K562 (cell line): Measurements from ENCODE around the gene OTP. TPM values are rescaled to one million over a fixed set of nuclear protein-coding genes. Genes with fewer than 3 reads are reported as not detected.

Experiments used
- ATAC-seq: fragments of 200-7000 bp; cut with Tn5 transposase; 3 replicates; pipeline ENCODE4 v1.9.1; 2020; ENCODE audit warnings: moderate library complexity
- BruUV-seq: library from RNA; stranded (reverse); fragments of 400-500 nt; replicated peaks from 2 replicates; lab custom pipeline; 2021; lab: Mats Ljungman, UMichigan
- CTCF ChIA-PET: fragments of 300-600 bp; formaldehyde crosslinking; extraction: SDS; loops from one replicate; lab custom pipeline; 2021; ENCODE audit warnings: low intra/inter-chr PET ratio; lab: Yijun Ruan, JAX
- POLR2A ChIA-PET: fragments of 300-600, 350-650 bp; sonication (Branson Sonifier 250); formaldehyde crosslinking; extraction: SDS; loops from one replicate; lab custom pipeline; 2021; ENCODE audit warnings: antibody characterized with exemption, inconsistent platforms; lab: Yijun Ruan, JAX
- DNase-seq, 4 experiments: peaks; one replicate each; pipeline versions ENCODE4 v3.0.0 to v3.0.0-alpha.2; 2011 to 2018; ENCODE audit warnings: low spot score in 3 of 4, mixed read lengths in 3 of 4; ENCODE audit errors: extremely low read depth in 1 of 4
- FAIRE-seq: peaks from 2 replicates; lab custom pipeline; 2011; peaks lifted over from hg19 to GRCh38; lab: Jason Lieb, UNC
- H2AFZ ChIP-seq: 2 replicates; pipeline ENCODE4 v1.6.0; 2011; ENCODE audit warnings: low read depth, low read length, control low read depth, inconsistent platforms
- H3K27ac ChIP-seq: fragments of 200-600 bp; 3 replicates; pipeline ENCODE4 v1.8.0; 2011; ENCODE audit warnings: low read depth, mild to moderate bottlenecking, control low read depth, inconsistent platforms, low read length, moderate library complexity, mixed read lengths; ENCODE audit errors: extremely low read depth
- H3K27me3 ChIP-seq, 2 experiments: fragments of 300-600 bp in 1 of 2; 2 replicates in 1 of 2; 3 replicates in 1 of 2; pipeline versions ENCODE4 v1.6.0 to v1.8.0; 2011; ENCODE audit warnings: inconsistent platforms in 2 of 2, low read length in 2 of 2, mild to moderate bottlenecking in 1 of 2, mixed read lengths in 1 of 2, moderate library complexity in 1 of 2; ENCODE audit not compliant: control insufficient read depth in 2 of 2, insufficient read depth in 2 of 2
- H3K36me3 ChIP-seq: fragments of 300-600 bp; 3 replicates; pipeline ENCODE4 v1.8.0; 2011; ENCODE audit warnings: mild to moderate bottlenecking, low read length, inconsistent platforms; ENCODE audit not compliant: control insufficient read depth, insufficient read depth
- H3K4me1 ChIP-seq, 2 experiments: fragments of 200-600 bp in 1 of 2; replicated peaks in 1 of 2; 2 replicates in 1 of 2; 3 replicates in 1 of 2; pipeline versions ENCODE4 v1.5.1 to v1.8.0; 2011; ENCODE audit warnings: inconsistent platforms in 2 of 2, low read length in 2 of 2, mild to moderate bottlenecking in 1 of 2, mixed read lengths in 1 of 2, moderate library complexity in 1 of 2; ENCODE audit not compliant: control insufficient read depth in 2 of 2, insufficient read depth in 2 of 2
- H3K4me2 ChIP-seq: 2 replicates; pipeline ENCODE4 v1.6.1; 2011; ENCODE audit warnings: low read length, control low read depth, inconsistent platforms, mixed read lengths; ENCODE audit not compliant: insufficient read depth
- H3K4me3 ChIP-seq: fragments of 200-600 bp; sonication (generic), shearing (Covaris generic); 2 replicates; pipeline ENCODE4 v1.5.1; 2016; ENCODE audit warnings: control low read depth, inconsistent platforms
- H3K79me2 ChIP-seq: fragments of 200-600 bp; 3 replicates; pipeline ENCODE4 v1.8.0; 2011; ENCODE audit warnings: low read length, inconsistent platforms; ENCODE audit not compliant: control insufficient read depth, insufficient read depth
- H3K9ac ChIP-seq, 2 experiments: 2 replicates each; pipeline versions ENCODE4 v1.6.0 to v1.6.1; 2011; ENCODE audit warnings: low read depth in 2 of 2, low read length in 2 of 2, control low read depth in 1 of 2, inconsistent platforms in 1 of 2, mild to moderate bottlenecking in 1 of 2, mixed read lengths in 1 of 2; ENCODE audit not compliant: insufficient read depth in 1 of 2
- H3K9me1 ChIP-seq: one replicate; pipeline ENCODE4 v1.6.0; 2011; ENCODE audit warnings: inconsistent platforms, mild to moderate bottlenecking, low read length, moderate library complexity; ENCODE audit not compliant: control insufficient read depth, insufficient read depth
- H3K9me3 ChIP-seq: replicated peaks from 2 replicates; pipeline ENCODE4 v1.5.1; 2011; ENCODE audit warnings: low read depth, low read length, inconsistent platforms; ENCODE audit not compliant: control insufficient read depth, insufficient read depth
- H4K20me1 ChIP-seq: replicated peaks from 2 replicates; pipeline ENCODE4 v1.6.1; 2011; ENCODE audit warnings: low read length, inconsistent platforms, mixed read lengths; ENCODE audit not compliant: control insufficient read depth, insufficient read depth
- GABPA ChIP-seq: fragments of 200-800 bp; sonication (Bioruptor generic); conservative IDR thresholded peaks from 2 replicates; pipeline ENCODE4 v1.6.1; 2016; ENCODE audit warnings: low read depth, missing genetic modification characterization, missing compliant biosample characterization
- NFATC3 ChIP-seq: fragments of 450-650 bp; IDR thresholded peaks from 2 replicates; pipeline ENCODE4 v1.6.1; 2017; ENCODE audit warnings: mild to moderate bottlenecking
- NFE2L1 ChIP-seq: fragments of 450-650 bp; IDR thresholded peaks from 2 replicates; pipeline ENCODE4 v1.6.1; 2016; ENCODE audit warnings: missing genetic modification characterization, low read depth, mild to moderate bottlenecking, missing compliant biosample characterization, moderate library complexity, borderline replicate concordance
- PPARD ChIP-seq: fragments of 250-450 bp; sonication (Bioruptor Pico); IDR thresholded peaks from 2 replicates; pipeline ENCODE4 v1.8.0; 2022; ENCODE audit warnings: inconsistent platforms, mild to moderate bottlenecking, moderate library complexity
- TBL1XR1 ChIP-seq, 2 experiments: IDR thresholded peaks; 2 replicates each; pipeline ENCODE4 v1.6.1; 2012; ENCODE audit warnings: improper control_type of control experiment in 2 of 2, low read length in 2 of 2, mild to moderate bottlenecking in 1 of 2
- ZNF639 ChIP-seq, 2 experiments: fragments of 200-800 bp in 1 of 2; sonication (Bioruptor generic) in 1 of 2; sonication (generic) in 1 of 2; formaldehyde crosslinking in 1 of 2; IDR thresholded peaks in 1 of 2; conservative IDR thresholded peaks in 1 of 2; 2 replicates each; pipeline versions ENCODE4 v1.5.0 to v1.6.1; 2016 to 2020; ENCODE audit warnings: missing compliant biosample characterization in 1 of 2, missing genetic modification characterization in 1 of 2, missing genetic modification reagents in 1 of 2
- ZZZ3 ChIP-seq: fragments of 450-650 bp; IDR thresholded peaks from 2 replicates; pipeline ENCODE4 v1.6.1; 2016; ENCODE audit warnings: antibody characterized with exemption, mild to moderate bottlenecking, moderate library complexity
- WGBS: fragments of 100-300 bp; shearing (Covaris generic); methylation state at CpG from one replicate; pipeline ENCODE4 v1.1.6; 2016; ENCODE audit warnings: low coverage, mixed read lengths; ENCODE audit not compliant: insufficient coverage; ENCODE audit errors: missing lambda C conversion rate; 5-methylcytosine and 5-hydroxymethylcytosine counted together
- in situ Hi-C: fragments of 300-500 bp; cut with MboI; formaldehyde crosslinking; loops from 4 replicates; pipeline ENCODE4 v1.15.0; 2018; ENCODE audit warnings: inconsistent platforms, mixed read lengths
- intact Hi-C: fragments of 100-400 bp; cut with micrococcal nuclease; formaldehyde crosslinking; loops from 2 replicates; pipeline ENCODE4 v1.14.2; 2022
- polyA plus RNA-seq, 8 experiments: library from polyadenylated mRNA; depleted of rRNA in 4 of 8; stranded (reverse) in 5 of 8; unstranded in 3 of 8; fragments of >200 nt; fragmentation: Nextera tagmentation in 2 of 8; fragmentation: Illumina TruSeq in 1 of 8; extraction: Ambion mirVana in 2 of 8; extraction: Trizol in 1 of 8; gene quantifications; 2 replicates each; pipeline versions ENCODE4 v1.2.1 to v1.2.3, GENCODE V29; 2011 to 2014; ENCODE audit warnings: inconsistent platforms in 1 of 8, missing spikeins in 1 of 8
- total RNA-seq, 7 experiments: library from RNA; depleted of rRNA in 6 of 7; stranded (reverse); fragments of >200 nt in 6 of 7; fragmentation: Illumina TruSeq in 2 of 7; extraction: Trizol in 2 of 7; gene quantifications; 2 replicates each; pipeline versions ENCODE4 v1.2.1 to v1.2.3, GENCODE V29; 2011 to 2021; ENCODE audit warnings: low replicate concordance in 1 of 7
- TF ChIP-seq, protein P1 (sequence below), 2 experiments: fragments of 450-650 bp; IDR thresholded peaks; 2 replicates each; pipeline ENCODE4 v1.6.1; 2016

The OTP gene
- total and polyA plus RNA-seq, 9 of the 15 experiments (the other 6 are each of a cell fraction or from before 2014, with no cell fraction given), result 0.04 to 0.16 (median 0.06) TPM; not detected in 4

DNA sequence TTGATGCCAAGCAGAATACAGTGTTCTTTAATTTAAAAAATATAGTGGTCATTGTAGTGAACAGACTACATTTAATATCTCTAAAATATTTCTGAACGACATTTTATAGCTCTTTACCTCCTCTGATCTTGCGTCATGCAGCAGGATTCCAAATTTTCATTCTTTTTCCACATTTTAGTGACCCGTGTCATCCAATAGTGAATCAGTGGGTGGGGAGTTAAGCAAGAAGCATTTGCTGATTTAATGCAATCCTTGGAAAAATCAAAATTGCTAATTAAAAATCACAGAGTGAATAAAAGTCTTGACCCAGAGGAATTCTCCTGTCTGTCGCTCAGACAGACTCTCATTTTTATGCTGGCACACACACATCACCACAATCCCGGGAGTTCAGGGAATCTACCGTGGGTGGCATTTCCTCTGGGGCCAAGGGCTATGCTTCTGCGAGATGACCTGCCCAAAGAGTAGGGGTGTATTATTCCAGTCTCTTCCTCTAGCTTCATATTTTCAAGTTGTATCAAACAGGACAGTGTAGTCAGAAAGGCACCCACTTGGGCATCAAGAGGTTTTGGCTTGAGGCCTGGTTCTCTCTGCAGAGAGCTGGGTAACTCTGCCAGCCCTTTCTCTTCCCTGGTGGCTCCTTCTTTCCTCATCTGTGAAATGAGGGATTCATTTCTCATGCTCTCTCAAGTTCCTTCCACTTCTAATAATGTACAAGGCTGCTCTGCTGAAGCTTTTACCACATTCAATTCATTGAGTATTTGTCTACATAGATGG is 24.8 kb upstream of the OTP start:
- CTCF ChIA-PET, result no interaction called here
- ATAC-seq (no peak), DNase-seq (no peak), FAIRE-seq (no peak)
- peaks cover 2 to 5% of the 10 kb centered on the region in 2 experiments; a peak in 2 of 5 replicates for H3K27me3 ChIP-seq
- no peak overlapping the region for H2AFZ ChIP-seq
- H3K4me3 ChIP-seq, result no peak overlapping the region
- under 1% methylated on average over 7 of the region's 7 CpGs for WGBS
- no peaks in the 10 kb centered on the region for H3K9me3 ChIP-seq
- H3K4me2 ChIP-seq, result no peak overlapping the region
- H3K79me2 ChIP-seq, result no peaks in the 10 kb centered on the region
- H3K4me1 ChIP-seq, result no peaks in the 10 kb centered on the region
- intact Hi-C loops (no loop called here), in situ Hi-C loops (no loop called here)
- H3K9me1 ChIP-seq, result peaks cover 2% of the 10 kb centered on the region
- H4K20me1 ChIP-seq, result no peaks in the 10 kb centered on the region
- H3K9ac ChIP-seq, result no peak overlapping the region
- no TSS peak for BruUV-seq
- no peak overlapping the region for H3K27ac ChIP-seq
- H3K36me3 ChIP-seq, result no peaks in the 10 kb centered on the region
- TF ChIP-seq, protein P1, sequence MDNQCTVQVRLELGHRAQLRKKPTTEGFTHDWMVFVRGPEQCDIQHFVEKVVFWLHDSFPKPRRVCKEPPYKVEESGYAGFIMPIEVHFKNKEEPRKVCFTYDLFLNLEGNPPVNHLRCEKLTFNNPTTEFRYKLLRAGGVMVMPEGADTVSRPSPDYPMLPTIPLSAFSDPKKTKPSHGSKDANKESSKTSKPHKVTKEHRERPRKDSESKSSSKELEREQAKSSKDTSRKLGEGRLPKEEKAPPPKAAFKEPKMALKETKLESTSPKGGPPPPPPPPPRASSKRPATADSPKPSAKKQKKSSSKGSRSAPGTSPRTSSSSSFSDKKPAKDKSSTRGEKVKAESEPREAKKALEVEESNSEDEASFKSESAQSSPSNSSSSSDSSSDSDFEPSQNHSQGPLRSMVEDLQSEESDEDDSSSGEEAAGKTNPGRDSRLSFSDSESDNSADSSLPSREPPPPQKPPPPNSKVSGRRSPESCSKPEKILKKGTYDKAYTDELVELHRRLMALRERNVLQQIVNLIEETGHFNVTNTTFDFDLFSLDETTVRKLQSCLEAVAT (IDR thresholded peaks at IDR 0.05), result no peak
- no peak for TF ChIP-seq ZZZ3
- TF ChIP-seq NFE2L1 (tag), result no peak
- no peak for TF ChIP-seq ZNF639 (CRISPR knock-in tag; conservative IDR thresholded peaks at IDR 0.05 in 1 of 2, IDR thresholded peaks at IDR 0.05 in 1 of 2)
- no peak for TF ChIP-seq TBL1XR1 (IDR thresholded peaks at IDR 0.05; ENCODE audit: low read length in 2 of 2)
- TF ChIP-seq NFATC3, result no peak
- TF ChIP-seq GABPA (tag), result no peak
- no peak for TF ChIP-seq PPARD (CRISPR knock-in tag)
- POLR2A ChIA-PET, result no interaction called here
